Measurements from ENCODE around the gene TKTL1.
"Not testable (repeated sequence)": the region's sequence is repeated elsewhere in the genome, so short reads cannot be mapped to it uniquely, and the experiment has no call there.

Gene TKTL1, protein sequence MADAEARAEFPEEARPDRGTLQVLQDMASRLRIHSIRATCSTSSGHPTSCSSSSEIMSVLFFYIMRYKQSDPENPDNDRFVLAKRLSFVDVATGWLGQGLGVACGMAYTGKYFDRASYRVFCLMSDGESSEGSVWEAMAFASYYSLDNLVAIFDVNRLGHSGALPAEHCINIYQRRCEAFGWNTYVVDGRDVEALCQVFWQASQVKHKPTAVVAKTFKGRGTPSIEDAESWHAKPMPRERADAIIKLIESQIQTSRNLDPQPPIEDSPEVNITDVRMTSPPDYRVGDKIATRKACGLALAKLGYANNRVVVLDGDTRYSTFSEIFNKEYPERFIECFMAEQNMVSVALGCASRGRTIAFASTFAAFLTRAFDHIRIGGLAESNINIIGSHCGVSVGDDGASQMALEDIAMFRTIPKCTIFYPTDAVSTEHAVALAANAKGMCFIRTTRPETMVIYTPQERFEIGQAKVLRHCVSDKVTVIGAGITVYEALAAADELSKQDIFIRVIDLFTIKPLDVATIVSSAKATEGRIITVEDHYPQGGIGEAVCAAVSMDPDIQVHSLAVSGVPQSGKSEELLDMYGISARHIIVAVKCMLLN

GRCh38 chrX:154295664-154296310 lies at the start of gene TKTL1:
TKTL1 (plus strand) TSS chrX:154295795; CDS start chrX:154295860, 65 bp downstream.
- no peak for DNase-seq (ENCODE audit: low read depth in 2 of 3, low spot score in 1 of 3)

GRCh38 chrX:154247377-154248045 lies 48.1 kb upstream of the TKTL1 start:
- DNase-seq (ENCODE audit: low read depth in 2 of 3, low spot score in 1 of 3) = not testable (repeated sequence)

DNA sequence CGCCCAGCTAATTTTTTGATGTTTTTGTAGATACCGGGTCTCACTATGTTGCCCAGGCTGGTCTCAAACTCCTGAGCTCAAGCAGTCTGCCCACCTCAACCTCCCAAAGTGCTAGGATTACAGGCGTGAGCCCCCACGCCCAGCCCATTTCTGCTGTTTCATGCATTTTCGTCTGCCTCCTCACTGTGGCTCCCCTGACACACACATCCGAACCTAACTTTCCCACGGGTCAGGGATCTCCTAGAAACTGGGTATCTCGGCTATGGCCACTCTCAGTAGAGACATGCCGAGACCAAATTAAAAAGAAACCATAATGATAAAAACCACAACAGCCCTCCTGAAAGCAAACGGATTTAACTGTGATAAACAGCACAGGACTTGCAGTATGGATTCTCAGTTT lies 47.5 kb upstream of the TKTL1 start:
- DNase-seq (ENCODE audit: low read depth in 2 of 3, low spot score in 1 of 3) = not testable (repeated sequence)

- not testable (repeated sequence) for DNase-seq (ENCODE audit: low read depth in 2 of 3, low spot score in 1 of 3)
These were observed 38.3 kb upstream of the TKTL1 start, which contains the start of gene OPN1MW3 for GRCh38 chrX:154257282-154257681. OPN1MW3 (plus strand) TSS chrX:154257582; CDS start chrX:154257620, 38 bp downstream.

- DNase-seq (ENCODE audit: low read depth in 2 of 3, low spot score in 1 of 3) = not testable (repeated sequence)
These were observed 36.9 kb upstream of the TKTL1 start for GRCh38 chrX:154258711-154259110.

DNA sequence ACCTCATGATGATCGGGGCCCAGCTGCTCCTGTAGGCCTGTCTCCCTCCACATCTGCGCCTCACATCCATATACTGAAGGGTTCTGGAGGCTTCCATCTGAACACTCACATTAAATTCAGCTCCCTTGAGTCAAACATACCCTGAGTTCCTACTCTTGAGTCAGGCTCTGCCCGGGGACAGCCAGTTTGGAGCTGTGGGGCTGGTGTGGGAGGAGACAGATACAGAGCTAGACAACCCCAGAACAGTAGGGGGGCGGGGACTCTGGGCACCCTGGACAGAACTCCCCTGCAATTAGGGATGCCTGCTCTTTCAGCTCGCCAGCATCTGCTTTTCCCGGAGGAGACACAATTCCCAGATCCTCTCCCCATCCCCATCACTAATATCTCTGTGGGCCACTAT lies 32.5 kb upstream of the TKTL1 start:
- DNase-seq (ENCODE audit: low read depth in 2 of 3, low spot score in 1 of 3) = not testable (repeated sequence)

- DNase-seq (ENCODE audit: low read depth in 2 of 3, low spot score in 1 of 3) = not testable (repeated sequence)
These were observed 26.4 kb upstream of the TKTL1 start for GRCh38 chrX:154269245-154269644.

DNA sequence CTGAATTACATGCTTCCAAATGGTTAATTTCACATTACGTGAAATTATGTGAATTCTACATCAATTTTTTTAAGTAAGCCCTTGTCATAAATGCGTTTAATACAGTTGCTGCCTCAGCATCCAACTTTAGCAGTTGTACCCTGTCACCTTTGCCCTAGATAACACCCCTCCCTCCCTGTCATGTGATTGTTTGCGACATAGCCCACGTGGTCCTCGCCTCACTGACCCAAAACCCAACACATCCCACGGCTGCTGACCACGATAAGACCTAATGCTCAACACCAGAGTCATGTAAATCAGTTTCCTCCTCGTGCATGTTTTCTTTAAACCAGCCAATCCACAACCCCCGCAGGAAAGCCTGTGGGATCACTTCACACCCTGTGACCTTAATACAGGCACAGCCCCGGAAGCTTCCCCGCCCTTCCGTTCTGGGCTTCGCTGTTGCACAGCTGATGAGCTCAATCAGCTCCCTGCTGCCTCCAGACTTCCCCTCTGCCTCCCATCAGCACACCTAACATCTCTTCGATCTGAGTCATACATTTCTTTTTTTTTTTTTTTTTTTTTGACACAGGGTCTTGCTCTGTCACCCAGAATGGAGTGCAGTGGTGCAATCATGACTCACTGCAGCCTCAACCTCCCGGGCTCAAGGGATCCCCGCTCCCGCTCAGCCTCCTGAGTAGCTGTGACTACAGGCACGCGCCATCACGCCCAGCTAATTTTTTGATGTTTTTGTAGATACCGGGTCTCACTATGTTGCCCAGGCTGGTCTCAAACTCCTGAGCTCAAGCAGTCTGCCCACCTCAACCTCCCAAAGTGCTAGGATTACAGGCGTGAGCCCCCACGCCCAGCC lies 10.9 kb upstream of the TKTL1 start:
- DNase-seq (ENCODE audit: low read depth in 2 of 3, low spot score in 1 of 3) = not testable (repeated sequence)

DNA sequence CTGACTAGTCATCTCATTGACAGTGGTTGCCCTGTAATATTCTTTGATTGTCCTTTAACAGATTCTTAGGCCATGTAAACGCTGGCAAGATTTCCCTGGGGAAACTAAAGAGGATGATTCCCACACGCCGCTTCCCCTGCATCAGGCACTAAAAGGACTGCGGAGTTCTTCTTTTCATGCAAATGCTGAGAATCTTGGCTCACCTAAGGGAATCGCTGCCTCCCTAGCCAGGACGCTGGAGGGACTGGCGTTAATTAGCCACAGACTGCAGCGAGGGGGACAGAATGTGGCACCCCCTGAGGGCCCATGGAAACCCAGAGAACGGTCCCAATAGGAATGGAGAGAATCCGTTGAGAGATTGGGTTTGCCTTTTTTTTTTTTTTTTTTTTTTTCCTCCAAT lies 9.2 kb upstream of the TKTL1 start:
- DNase-seq (ENCODE audit: low read depth in 2 of 3, low spot score in 1 of 3) = not testable (repeated sequence)

- no peak for DNase-seq (ENCODE audit: low read depth in 2 of 3, low spot score in 1 of 3)
These were observed 612 bp upstream of the TKTL1 start, which contains the start of gene TEX28 for GRCh38 chrX:154294791-154295574. TEX28 (minus strand) TSS chrX:154295124; CDS start chrX:154292117, 3,007 bp downstream.

GRCh38 chrX:154296731-154297130 lies 1.1 kb downstream of the TKTL1 start:
- no peak for DNase-seq (ENCODE audit: low read depth in 2 of 3, low spot score in 1 of 3)

GRCh38 chrX:154298312-154298711 lies 2.7 kb downstream of the TKTL1 start:
- DNase-seq (ENCODE audit: low read depth in 2 of 3, low spot score in 1 of 3) = no peak

GRCh38 chrX:154300816-154301215 lies 5.2 kb downstream of the TKTL1 start:
- DNase-seq (ENCODE audit: low read depth in 2 of 3, low spot score in 1 of 3) = no peak

- DNase-seq (ENCODE audit: low read depth in 2 of 3, low spot score in 1 of 3) = not testable (repeated sequence)
These were observed 7.4 kb downstream of the TKTL1 start for GRCh38 chrX:154302998-154303397.

DNA sequence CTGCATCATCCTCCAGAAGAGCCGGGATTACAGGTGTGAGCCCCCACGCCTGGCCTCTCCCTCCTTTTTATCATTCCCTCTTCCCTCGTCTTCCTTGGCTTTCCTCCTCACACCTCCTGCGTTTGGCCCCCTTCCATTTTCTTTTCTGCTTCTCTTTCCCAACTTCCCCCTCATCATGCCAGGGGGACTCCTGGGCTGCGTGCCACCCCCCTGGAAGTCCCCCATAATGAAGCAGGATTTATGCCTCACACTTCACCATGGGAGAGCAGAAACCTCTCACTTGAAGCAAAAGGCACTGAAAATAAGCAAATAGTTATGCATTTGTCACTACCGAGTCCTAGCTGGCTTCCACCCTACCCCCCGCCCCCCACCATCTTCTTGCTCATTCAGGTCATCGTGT lies 7.9 kb downstream of the TKTL1 start:
- no peak for DNase-seq (ENCODE audit: low read depth in 2 of 3, low spot score in 1 of 3)

GRCh38 chrX:154304846-154305245 lies 9.3 kb downstream of the TKTL1 start:
- DNase-seq (ENCODE audit: low read depth in 2 of 3, low spot score in 1 of 3) = no peak

- no peak for DNase-seq (ENCODE audit: low read depth in 2 of 3, low spot score in 1 of 3)
These were observed 10.1 kb downstream of the TKTL1 start for GRCh38 chrX:154305541-154306205.

DNA sequence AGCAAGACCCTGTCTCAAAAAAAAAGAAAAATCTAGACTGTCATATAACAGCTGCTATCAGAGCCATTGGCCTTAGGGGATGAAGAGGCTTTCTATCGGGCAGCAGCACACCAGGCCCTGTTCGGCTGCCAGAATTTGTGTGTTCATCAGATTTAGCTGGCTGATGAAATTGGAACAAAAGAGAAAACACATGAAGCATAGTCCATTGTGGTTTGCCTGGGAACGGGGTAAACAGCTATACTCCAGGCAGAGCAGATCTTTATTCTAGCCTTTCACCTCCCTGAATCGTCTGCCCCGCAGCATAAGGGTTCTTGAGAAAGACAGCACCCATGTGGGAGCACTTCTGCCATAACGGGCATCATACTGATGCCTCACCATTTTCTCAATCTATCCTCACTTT lies 11.6 kb downstream of the TKTL1 start:
- DNase-seq (ENCODE audit: low read depth in 2 of 3, low spot score in 1 of 3) = no peak
